HS-27A (cell line): ENCODE data around the gene MCAT.
"Not testable (repeated sequence)": the region's sequence is repeated elsewhere in the genome, so short reads cannot be mapped to it uniquely, and the experiment has no call there.

Source experiments
- DNase-seq: peaks from one replicate; pipeline ENCODE4 v3.0.0-alpha.2; 2012; ENCODE audit warnings: low read depth, missing footprints

The MCAT gene

DNA sequence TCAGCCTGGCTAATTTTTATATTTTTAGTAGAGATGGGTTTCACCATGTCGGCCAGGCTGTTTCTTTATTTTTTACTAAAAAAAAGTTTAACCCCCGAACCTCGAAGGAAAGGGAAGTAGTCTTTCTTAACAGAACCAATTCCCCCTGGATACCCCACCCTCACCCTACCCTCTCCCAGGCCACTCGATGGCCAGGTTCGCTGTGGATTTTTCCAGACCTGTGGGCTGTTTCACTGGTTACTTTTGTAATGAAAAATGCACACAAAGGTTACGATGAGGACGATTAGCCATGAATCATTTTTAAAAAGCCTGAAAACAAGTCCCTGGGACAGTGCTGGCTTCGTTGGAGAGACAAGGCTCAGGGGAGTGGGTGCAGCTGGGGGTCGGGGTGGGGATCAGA, 10.7 kb upstream of the MCAT start:
- DNase-seq, result no peak

DNA sequence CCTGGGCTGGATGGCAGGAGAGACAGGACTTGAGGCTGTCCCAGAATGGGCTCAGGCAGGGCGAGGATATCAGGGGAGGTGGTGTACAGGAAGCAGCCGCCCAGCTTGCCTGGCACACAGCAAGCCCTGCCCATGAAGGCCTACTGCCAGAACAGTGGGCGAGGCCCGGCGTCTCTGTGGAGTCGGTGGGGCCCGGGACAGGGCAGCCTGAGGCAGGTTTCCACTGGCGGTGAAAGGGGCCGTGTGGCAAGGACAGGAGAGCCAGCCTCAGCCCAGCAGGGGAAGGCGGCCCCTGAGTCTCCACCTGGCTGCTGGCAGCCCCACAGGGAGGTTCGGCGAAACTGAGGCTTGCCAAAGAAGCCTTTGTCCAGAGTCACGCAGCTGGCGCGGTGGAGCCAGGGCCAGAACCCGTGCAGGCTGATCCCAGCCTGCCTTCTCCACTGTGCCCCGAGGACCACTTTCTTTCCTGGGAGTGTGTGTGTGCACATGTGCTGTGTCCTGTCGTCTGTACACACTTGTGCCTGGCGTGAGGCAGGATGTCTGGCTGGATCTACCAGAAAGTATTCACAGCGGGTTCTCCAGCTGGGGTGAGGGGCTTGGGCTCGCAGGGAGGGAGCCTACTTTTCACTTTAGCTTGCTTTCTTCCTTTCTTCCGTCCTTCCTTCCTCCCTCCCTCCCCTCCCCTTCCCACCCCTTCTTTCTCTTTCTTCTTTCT, 9.3 kb upstream of the MCAT start:
- no peak for DNase-seq

- no peak for DNase-seq
These were observed 8.8 kb upstream of the MCAT start for GRCh38 chr22:43152003-43152356.

DNA sequence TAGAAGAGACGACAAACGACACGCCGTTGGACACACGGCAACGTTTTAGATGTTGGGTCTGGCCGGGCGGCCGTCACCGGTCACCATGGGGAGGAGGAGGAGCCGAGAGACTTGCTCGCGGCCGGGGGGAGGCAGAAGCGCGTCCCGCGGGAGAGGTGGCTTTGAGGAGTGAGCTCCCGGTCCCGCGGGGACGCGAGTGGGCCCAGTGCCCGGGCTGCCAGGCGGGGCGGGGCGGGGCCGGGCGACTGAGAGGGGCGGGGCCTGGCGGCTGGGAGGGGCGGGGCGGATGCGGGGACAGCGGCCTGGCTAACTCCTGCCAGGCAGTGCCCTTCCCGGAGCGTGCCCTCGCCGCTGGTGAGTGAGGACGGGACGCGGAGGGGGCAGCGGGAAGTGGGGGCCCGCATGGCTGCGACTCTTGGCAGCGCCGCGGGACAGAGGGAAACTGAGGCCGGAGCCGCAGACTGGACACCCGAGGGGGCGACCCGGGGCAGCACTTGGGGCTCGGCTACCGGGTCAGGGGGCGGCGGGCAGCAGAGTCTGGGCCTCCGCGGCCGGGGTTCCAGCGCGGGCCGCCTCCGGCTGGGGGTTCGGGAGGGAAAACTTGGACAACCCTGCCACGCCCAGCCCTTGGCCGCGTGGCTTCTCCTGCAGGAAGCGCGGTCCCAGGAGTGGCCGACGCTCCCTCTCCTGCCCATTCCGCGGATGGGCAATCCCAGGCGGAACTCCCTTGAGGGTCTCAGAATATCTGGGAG, 8.2 kb upstream of the MCAT start, which contains the start of gene TSPO:
Gene TSPO (plus strand): TSS at position 309 of the 752 bp plus-strand sequence. CDS start 7,680 bp downstream, outside the sequence.
- DNase-seq, result no peak

- DNase-seq, result no peak
These were observed 7.6 kb upstream of the MCAT start for GRCh38 chr22:43150731-43151206.

- DNase-seq, result no peak
These were observed 5.4 kb upstream of the MCAT start for GRCh38 chr22:43148581-43148980.

GRCh38 chr22:43147821-43148220, 4.6 kb upstream of the MCAT start:
- no peak for DNase-seq

DNA sequence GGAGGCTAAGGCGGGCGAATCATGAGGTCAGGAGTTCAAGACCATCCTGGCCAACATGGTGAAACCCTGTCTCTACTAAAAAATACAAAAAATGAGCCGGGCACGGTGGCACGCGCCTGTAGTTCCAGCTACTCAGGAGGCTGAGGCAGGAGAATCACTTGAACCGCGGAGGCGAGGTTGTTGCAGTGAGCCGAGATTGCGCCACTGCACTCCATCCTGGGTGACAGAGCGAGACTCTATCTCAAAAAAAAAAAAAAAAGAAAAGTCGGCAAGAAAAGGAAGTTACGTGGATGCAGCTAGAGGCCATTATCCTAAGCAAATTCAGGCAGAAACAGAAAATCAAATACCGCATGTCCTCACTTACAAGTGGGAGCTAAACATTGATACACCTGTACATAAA, 3.1 kb upstream of the MCAT start:
- DNase-seq, result not testable (repeated sequence)

- DNase-seq, result not testable (repeated sequence)
These were observed 2.2 kb upstream of the MCAT start for GRCh38 chr22:43145371-43145770.

DNA sequence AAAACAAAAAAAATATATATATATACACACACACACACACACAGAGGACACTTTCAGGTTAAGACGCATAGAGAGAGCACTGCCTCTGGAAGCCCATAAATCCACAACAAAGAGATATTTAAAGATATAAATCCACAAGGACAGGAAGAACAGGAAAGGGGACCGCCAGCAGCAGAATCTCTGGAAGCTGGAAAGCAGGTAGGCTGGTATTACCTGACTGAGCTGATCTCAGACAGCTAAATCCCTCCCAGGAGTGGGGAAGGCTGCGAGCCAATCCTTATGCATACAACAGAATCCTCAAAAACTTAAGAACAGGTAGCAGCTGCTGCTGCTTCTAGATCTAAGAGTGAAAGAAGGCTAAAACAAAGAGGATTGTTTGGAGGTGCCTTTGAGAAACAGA, 1.8 kb upstream of the MCAT start:
- no peak for DNase-seq

DNA sequence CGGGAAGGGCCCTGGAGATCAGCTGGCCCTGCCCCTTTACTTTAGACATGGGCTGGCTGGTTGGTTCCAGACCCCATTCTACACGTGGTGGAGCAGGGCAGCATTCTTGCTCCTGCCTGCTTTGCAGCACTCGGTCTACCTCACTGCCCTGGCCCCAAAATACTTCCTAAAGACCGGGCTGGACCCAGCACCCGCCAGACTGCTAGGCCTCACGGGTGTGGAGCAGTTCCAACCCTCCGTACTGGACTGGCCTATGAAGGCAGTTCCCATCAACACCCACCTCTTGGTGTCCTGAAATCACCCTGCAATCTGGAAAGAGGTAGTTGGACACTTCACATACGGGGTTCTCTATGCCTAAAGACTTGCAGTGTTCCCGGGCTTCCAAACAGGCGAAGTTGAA, 6.4 kb downstream of the MCAT start:
- no peak for DNase-seq

GRCh38 chr22:43136255-43136654, 6.9 kb downstream of the MCAT start:
- DNase-seq, result no peak

- DNase-seq, result no peak
These were observed 7.6 kb downstream of the MCAT start for GRCh38 chr22:43135565-43135964.

GRCh38 chr22:43134553-43134952, 8.6 kb downstream of the MCAT start:
- no peak for DNase-seq

DNA sequence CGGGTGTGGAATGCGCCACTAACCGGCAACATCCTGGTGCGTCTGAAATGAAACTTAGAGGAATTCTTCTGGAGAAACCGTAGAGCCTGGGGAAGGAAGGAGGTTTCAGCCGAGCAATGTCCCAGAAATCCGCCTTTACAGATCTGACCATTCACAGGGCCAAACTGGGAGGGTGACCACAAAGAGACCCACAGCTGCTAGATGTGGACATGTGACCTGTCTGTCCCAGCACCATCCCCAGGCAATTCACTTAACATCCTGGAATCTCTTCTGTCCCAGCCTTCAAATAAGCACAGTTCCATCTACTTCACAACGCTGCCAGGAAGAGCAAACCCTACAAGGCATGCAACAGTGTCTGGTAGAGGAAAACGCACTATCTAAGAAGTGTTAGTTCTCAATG, 9.8 kb downstream of the MCAT start:
- DNase-seq, result no peak

DNA sequence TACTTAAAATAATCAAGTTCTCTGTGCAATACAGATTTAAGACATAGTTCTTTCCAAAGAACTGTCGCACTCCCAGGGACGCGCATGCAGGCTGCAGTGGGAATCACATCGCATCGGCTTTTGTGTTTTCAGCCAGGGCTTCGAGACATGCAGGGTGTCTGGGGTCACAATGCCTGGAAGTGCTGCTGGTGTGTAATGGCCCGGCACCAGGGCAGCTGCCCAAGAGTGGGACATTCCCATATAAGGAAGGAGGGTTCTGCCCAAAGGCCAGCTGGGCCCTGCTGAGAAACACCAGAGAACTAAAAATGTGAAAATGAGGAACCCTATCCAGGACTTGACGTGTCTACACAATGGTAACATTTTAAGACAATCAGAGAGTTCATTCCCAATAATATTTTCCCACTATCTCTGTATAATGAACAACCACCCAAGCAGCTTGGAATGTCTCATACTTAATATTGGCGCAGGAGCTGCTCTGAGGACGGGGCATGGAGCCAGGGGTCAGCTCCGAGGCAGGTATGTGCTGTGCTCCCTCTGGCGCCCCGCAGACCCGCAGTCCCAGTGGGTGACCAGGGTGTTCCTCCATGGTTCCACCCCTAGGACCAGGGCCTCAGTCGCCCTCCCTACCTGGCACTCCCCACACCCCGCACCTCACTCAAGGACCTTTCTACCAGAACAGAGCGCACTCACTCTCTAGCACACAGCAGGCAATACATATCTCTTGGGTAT, 11.3 kb downstream of the MCAT start:
- DNase-seq, result no peak

GRCh38 chr22:43129426-43130425, 13.5 kb downstream of the MCAT start:
- DNase-seq, result no peak

GRCh38 chr22:43128928-43129424, 14.2 kb downstream of the MCAT start:
- no peak for DNase-seq

GRCh38 chr22:43128116-43128515, 15.1 kb downstream of the MCAT start:
- no peak for DNase-seq

GRCh38 chr22:43127166-43127908, 15.9 kb downstream of the MCAT start:
- DNase-seq, result no peak
